HL-60/S4 treated with retinoic acid at 250 ng/mL for 4 days and 3 days (cell line): ENCODE results near the gene LRCH3.
"Not testable (repeated sequence)": the region's sequence is repeated elsewhere in the genome, so short reads cannot be mapped to it uniquely, and the experiment has no call there.

Experiments used
- in situ Hi-C: fragments of 300-500 bp; cut with MboI; formaldehyde crosslinking; loops from 2 replicates; pipeline ENCODE4 v1.7.0; 2022; ENCODE audit warnings: low sequenced_read_pairs

LRCH3 gene

DNA sequence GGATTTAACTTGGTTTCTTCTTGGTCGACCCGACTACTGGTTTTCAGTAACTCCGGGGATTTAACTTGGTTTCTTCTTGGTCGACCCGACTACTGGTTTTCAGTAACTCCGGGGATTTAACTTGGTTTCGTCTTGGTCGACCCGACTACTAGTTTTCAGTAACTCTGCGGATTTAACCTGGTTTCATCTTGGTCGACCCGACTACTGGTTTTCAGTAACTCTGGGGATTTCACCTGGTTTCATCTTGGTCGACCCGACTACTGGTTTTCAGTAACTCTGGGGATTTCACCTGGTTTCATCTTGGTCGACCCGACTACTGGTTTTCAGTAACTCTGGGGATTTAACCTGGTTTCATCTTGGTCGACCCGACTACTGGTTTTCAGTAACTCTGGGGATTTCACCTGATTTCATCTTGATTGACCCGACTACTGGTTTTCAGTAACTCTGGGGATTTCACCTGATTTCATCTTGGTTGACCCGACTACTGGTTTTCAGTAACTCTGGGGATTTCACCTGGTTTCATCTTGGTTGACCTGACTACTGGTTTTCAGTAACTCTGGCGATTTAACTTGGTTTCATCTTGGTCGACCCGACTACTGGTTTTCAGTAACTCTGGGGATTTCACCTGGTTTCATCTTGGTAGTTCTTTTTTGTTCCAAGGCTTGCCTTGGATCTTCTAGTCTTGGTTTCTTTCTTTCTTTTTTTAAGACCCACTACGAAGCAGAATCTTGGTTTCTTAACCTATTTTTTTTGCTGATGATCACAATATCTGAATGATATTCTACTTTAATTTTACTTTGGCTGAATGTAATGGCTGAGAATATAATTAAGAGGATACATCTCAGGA is 130.6 kb downstream of the LRCH3 start:
- in situ Hi-C loops = not testable (repeated sequence)

DNA sequence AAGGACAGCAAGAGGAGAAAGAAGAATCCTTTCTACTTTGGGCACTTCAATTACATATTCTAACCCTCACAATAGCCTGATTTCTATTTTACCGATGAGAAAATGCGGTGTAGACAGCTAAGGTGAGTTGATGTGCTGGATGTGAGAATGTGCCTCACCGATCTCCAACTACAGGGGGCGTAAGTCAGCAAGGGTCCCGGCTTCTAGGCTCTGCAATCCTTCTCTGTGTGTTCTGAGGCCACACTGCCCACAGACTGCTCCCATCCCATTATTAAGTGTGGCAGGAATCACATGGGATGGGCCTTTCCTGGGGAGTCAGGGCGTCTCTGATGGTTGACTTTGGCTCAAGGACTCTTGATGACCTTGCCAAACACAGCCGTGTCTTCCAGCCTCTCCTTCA is 135.4 kb downstream of the LRCH3 start:
- in situ Hi-C loops = no loop called here

DNA sequence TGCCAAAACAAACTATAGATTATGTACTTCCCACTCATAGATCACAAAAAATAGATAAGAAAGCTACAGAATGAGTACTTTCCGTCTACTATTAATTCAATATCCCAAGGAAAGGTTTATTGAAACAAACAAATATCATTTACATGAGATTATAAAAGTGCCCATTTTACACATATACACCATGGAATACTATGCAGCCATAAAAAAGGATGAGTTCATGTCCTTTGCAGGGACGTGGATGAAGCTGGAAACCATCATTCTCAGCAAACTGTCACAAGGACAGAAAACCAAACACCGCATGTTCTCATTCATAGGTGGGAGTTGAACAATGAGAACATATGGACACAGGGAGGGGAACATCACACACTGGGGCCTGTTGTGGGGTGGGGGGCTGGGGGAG is 136.5 kb downstream of the LRCH3 start:
- in situ Hi-C loops = not testable (repeated sequence)

DNA sequence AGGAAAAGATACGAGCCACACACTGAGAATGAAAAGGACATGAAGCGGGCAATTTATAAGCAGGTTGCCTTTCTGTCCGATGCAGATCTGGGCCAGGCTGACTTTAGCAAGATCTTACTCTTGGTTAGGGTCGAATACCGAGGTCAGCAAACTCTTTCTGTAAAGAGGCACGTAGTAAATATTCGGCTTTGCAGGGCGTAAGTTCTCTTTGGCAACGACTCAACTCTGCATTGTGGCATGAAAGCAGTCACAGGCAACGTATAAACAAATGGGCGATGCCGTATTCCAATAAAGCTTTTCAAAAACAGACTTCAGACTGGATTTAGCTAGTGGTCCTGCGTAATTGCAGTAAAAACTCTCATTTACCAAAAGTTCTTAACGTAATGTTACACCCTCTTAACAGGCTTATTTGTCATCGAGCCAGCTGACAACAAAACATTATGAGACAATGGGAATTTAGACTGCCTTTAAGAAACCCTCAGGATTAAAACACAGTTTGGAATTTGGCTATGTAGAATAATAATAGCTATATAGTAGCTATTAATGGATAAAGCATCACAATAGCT is 145.8 kb downstream of the LRCH3 start:
- in situ Hi-C loops = no loop called here
